Measurements from ENCODE around the gene FKBP1A. TPM values are rescaled to one million over a fixed set of nuclear protein-coding genes. Genes with fewer than 3 reads are reported as not detected.
A peak's percentile ranks its signal among the peaks of the same experiment; 100 is the strongest.

FKBP1A gene
- total RNA-seq (2013; cell fraction: nucleolus; rRNA removed): 70.3 and 80.3 TPM in 2 replicates
- total RNA-seq (2014; rRNA removed) (88.4 and 103 TPM in 2 replicates), total RNA-seq (2014; rRNA removed; fragmentation: Illumina TruSeq; extraction: Trizol) (121 and 129 TPM in 2 replicates), total RNA-seq (2021) (249 and 256 TPM in 2 replicates), polyA plus RNA-seq (2011; rRNA removed) (412 and 519 TPM in 2 replicates), polyA plus RNA-seq (2014; fragmentation: Illumina TruSeq; extraction: Trizol) (687 and 768 TPM in 2 replicates), polyA plus RNA-seq (2014; fragmentation: Nextera tagmentation; extraction: Ambion mirVana) (100 to 1,000 TPM; 150 to 166 TPM), polyA plus RNA-seq (2014; rRNA removed) (258 and 259 TPM in 2 replicates), polyA plus RNA-seq (2016; fragmentation: Nextera tagmentation; extraction: Ambion mirVana) (100 to 1,000 TPM; 590 TPM), polyA minus RNA-seq (2011; rRNA and poly(A)+ RNA removed) (288 and 300 TPM in 2 replicates), Bru-seq, nascent RNA (percentile 97 among the genes with signal in this experiment), BruChase-seq, experiment 1, labeled RNA remaining after a 6-hour chase (percentile 100 among the genes with signal in this experiment), BruChase-seq, experiment 2, labeled RNA remaining after a 2-hour chase (percentile 99 among the genes with signal in this experiment)
- 293 TPM for polyA plus RNA-seq (2011; ENCODE audit: low read depth)
- 500 and 750 TPM in 2 replicates for polyA plus RNA-seq (2011; cell fraction: cytosol; rRNA removed)
- polyA plus RNA-seq (2011; cell fraction: nucleus; rRNA removed): 213 and 233 TPM in 2 replicates
- polyA plus RNA-seq (2012): 216 and 253 TPM in 2 replicates
- 71.6 and 94.4 TPM in 2 replicates for polyA minus RNA-seq (2011; cell fraction: cytosol; rRNA and poly(A)+ RNA removed)
- 37.8 and 43.9 TPM in 2 replicates for polyA minus RNA-seq (2011; cell fraction: nucleus; rRNA and poly(A)+ RNA removed)
- long read RNA-seq, experiment 1, transcript FKBP1A-204 (5 exons, 1,622 nt): major isoform, 388 of 431 reads
- long read RNA-seq, experiment 1, transcript FKBP1A-202 (4 exons, 747 nt): minor isoform, 5 of 431 reads
- long read RNA-seq, experiment 1, transcript FKBP1A-203 (4 exons, 976 nt): minor isoform, 15 of 431 reads
- long read RNA-seq, experiment 1, partial matches to known transcripts: 4 of 431 reads
- long read RNA-seq, experiment 1, other reads (novel, unspliced or antisense): 13 of 431 reads
- long read RNA-seq, experiment 2, transcript FKBP1A-202 (4 exons, 747 nt): minor isoform, 17 of 788 reads
- long read RNA-seq, experiment 2, transcript FKBP1A-204 (5 exons, 1,622 nt): major isoform, 684 of 788 reads
- long read RNA-seq, experiment 2, transcript FKBP1A-203 (4 exons, 976 nt): minor isoform, 23 of 788 reads
- long read RNA-seq, experiment 2, transcript FKBP1A-211 (4 exons, 1,518 nt): minor isoform, 5 of 788 reads
- long read RNA-seq, experiment 2, partial matches to known transcripts: 32 of 788 reads
- long read RNA-seq, experiment 2, other reads (novel, unspliced or antisense): 20 of 788 reads

GRCh38 chr20:1392693-1393506, at the start of gene FKBP1A:
TSS of gene FKBP1A (minus strand) at chr20:1393054. CDS start at chr20:1392998, 56 bp downstream.
- FAIRE-seq: peak; percentile 69
- TF ChIP-seq EGR1 (IDR thresholded peaks at IDR 0.05; ENCODE audit: borderline replicate concordance in 1 of 2, low read depth in 2 of 2, low read length in 2 of 2): peak; percentile 93 to 95
- TF ChIP-seq ZNF207 (IDR thresholded peaks at IDR 0.05; ENCODE audit: borderline replicate concordance): no peak
- no peak for TF ChIP-seq SMAD5 (IDR thresholded peaks at IDR 0.05; ENCODE audit: low read depth)
- TF ChIP-seq ATF2 (IDR thresholded peaks at IDR 0.05; ENCODE audit: low read length): no peak
- TF ChIP-seq ZNF592 (IDR thresholded peaks at IDR 0.05): no peak
- no peak for TF ChIP-seq MEF2A (IDR thresholded peaks at IDR 0.05; ENCODE audit: insufficient read depth, low read depth, low read length)
- peak; percentile 79; the same call in 1 of the 2 replicates for TF ChIP-seq SMARCA5 (IDR thresholded peaks at IDR 0.05)
- TF ChIP-seq ELK1 (IDR thresholded peaks at IDR 0.05; ENCODE audit: low read depth, low read length): peak; percentile 90
- no peak for TF ChIP-seq IRF4 (IDR thresholded peaks at IDR 0.05; ENCODE audit: low read depth, low read length)

More at GRCh38 chr20:1392693-1393506, at the start of gene FKBP1A:
- intact Hi-C loops (cut with micrococcal nuclease; ENCODE audit: unreplicated experiment) (loop anchor here (5.0 kb wide), 2 partner anchors 44 to 276 kb away; partner anchors contain the start of gene PSMF1), in situ Hi-C loops (cut with MboI) (no loop called here)
- Histone ChIP-seq H3K36me3 (ENCODE audit: control insufficient read depth in 2 of 2, insufficient read depth in 2 of 2, low read length in 1 of 2) (no peaks in the 10 kb centered on the region; a peak in 1 of 4 replicates), H3K79me2 (ENCODE audit: control insufficient read depth, insufficient read depth, low read length) (peaks cover 49% of the 10 kb centered on the region), H4K20me1 (ENCODE audit: control insufficient read depth, insufficient read depth) (0 out of 2 replicates have a peak, but pooled peaks cover 3% of the 10 kb centered on the region), H3K4me3 (peak within 1 kb of the TSS; percentile 99), H3K27me3 (replicated peaks in 1 of 2; ENCODE audit: control insufficient read depth in 2 of 2, insufficient read depth in 2 of 2, low read length in 1 of 2) (no peaks in the 10 kb centered on the region; a peak in 2 of 4 replicates), H3K9me3 (replicated peaks; ENCODE audit: control insufficient read depth, insufficient read depth, low read length) (no peaks in the 10 kb centered on the region), H3K4me1 (ENCODE audit: control insufficient read depth, insufficient read depth, low read length) (peaks cover 10% of the 10 kb centered on the region), H2AFZ (ENCODE audit: control insufficient read depth, low read depth, low read length) (peak within 1 kb of the TSS; percentile 86), H3K27ac (ENCODE audit: control insufficient read depth, insufficient read depth) (peak within 1 kb of the TSS; percentile 67), H3K4me2 (ENCODE audit: control insufficient read depth, insufficient read depth) (peak within 1 kb of the TSS; percentile 86), H3K9ac (ENCODE audit: control insufficient read depth, insufficient read depth, low read length) (peak within 1 kb of the TSS; percentile 71)
- 1% methylated on average over 58 of the region's 79 CpGs for WGBS (ENCODE audit: insufficient coverage, insufficient replicate concordance, low lambda C conversion rate, missing lambda C conversion rate)
- RAD21 ChIA-PET (ENCODE audit: unreplicated experiment): interaction anchor here (1.0 to 3.5 kb wide), 7 partner anchors 16 to 71 kb away, joined by 3 to 37 read pairs (median 6); partner anchors contain the start of gene SDCBP2
- no TSS peak for BruUV-seq (replicated peaks)
- DNase-seq (ENCODE audit: low read depth, low spot score): peak; percentile 67
- POLR2A ChIA-PET: interaction anchor here (0.5 to 5.8 kb wide), 12 partner anchors 10 to 1083 kb away, joined by 3 to 76 read pairs (median 4); partner anchors contain the start of gene SDCBP2
- SMC1A ChIA-PET (ENCODE audit: uncharacterized antibody, unreplicated experiment): interaction anchor here (1.0 to 5.8 kb wide), 7 partner anchors 11 to 80 kb away, joined by 4 to 52 read pairs (median 11); partner anchors contain the start of gene SDCBP2
- CTCF ChIA-PET: interaction anchor here (0.8 to 5.2 kb wide), 7 partner anchors 9 to 66 kb away, joined by 3 to 41 read pairs (median 15); partner anchors contain the start of gene SDCBP2
- ATAC-seq: peak; percentile 87

Data from GM12878 (cell line).